ENCODE data around the gene TTC39C. TPM values are rescaled to one million over a fixed set of nuclear protein-coding genes. Genes with fewer than 3 reads are reported as not detected.

Gene TTC39C
- total RNA-seq, 2 experiments from 2014 or later: 31.4 to 47.0 TPM

- Histone ChIP-seq H3K9me2 (ENCODE audit: insufficient read depth, low read length) (no peaks in the 10 kb centered on the region), H2AFZ (ENCODE audit: low read length) (no peak overlapping the region), H3K9me3 (ENCODE audit: low read length) (no peaks in the 10 kb centered on the region), H4K20me1 (ENCODE audit: insufficient read depth, low read length) (no peaks in the 10 kb centered on the region), H3K36me3 (ENCODE audit: insufficient read depth, low read length) (no peaks in the 10 kb centered on the region), H3K79me2 (ENCODE audit: insufficient read depth, low read depth, low read length) (no peaks in the 10 kb centered on the region), H3K4me1 (ENCODE audit: insufficient read depth, low read length, poor library complexity, severe bottlenecking) (peaks cover 25% of the 10 kb centered on the region), H3K4me2 (ENCODE audit: low read length) (no peak overlapping the region), H3K4me3 (ENCODE audit: low read depth, low read length, poor library complexity, severe bottlenecking) (no peak overlapping the region), H3K27ac (ENCODE audit: low read depth, low read length, poor library complexity, severe bottlenecking) (no peak overlapping the region)
- no peak for DNase-seq (ENCODE audit: low spot score)
- POLR2A ChIA-PET: interaction anchor here (0.6 to 1.2 kb wide), 6 partner anchors 11 to 459 kb away, joined by 3 read pairs; no protein-coding TSS in a partner anchor
- BruUV-seq (replicated peaks): no TSS peak
- TF ChIP-seq EZH2phosphoT487 (IDR thresholded peaks at IDR 0.05; ENCODE audit: borderline replicate concordance, low read depth, low read length): no peak
- CTCF ChIA-PET (ENCODE audit: unreplicated experiment): no interaction called here
- intact Hi-C loops (cut with micrococcal nuclease; ENCODE audit: unreplicated experiment): no loop called here
These were observed 42.8 kb upstream of the TTC39C start for GRCh38 chr18:23971666-23972230.

DNA sequence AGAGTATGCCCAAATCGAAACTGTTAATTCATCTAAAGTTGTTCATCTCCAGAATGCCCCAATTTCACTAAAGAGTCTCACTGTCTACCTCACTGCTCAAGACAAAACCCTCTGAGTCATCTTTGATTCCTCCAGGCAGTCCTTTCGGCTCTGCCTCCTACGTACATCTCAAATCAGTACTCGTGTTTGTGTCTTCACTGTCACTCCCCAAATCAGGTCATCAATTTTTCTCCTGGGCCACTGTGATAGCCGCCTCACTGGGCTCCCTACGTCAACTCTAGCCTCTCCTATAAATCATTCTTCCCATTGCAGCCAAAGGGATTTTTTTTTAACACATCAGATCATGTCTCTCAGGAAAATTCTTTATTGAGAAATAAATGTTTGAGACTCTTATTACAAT lies 42.1 kb upstream of the TTC39C start:
- Histone ChIP-seq H3K27ac (ENCODE audit: low read depth, low read length, poor library complexity, severe bottlenecking) (no peak overlapping the region), H3K4me2 (ENCODE audit: low read length) (no peak overlapping the region), H3K9me2 (ENCODE audit: insufficient read depth, low read length) (no peaks in the 10 kb centered on the region), H3K9me3 (ENCODE audit: low read length) (no peaks in the 10 kb centered on the region), H3K79me2 (ENCODE audit: insufficient read depth, low read depth, low read length) (no peaks in the 10 kb centered on the region), H3K4me1 (ENCODE audit: insufficient read depth, low read length, poor library complexity, severe bottlenecking) (peaks cover 19% of the 10 kb centered on the region), H4K20me1 (ENCODE audit: insufficient read depth, low read length) (no peaks in the 10 kb centered on the region), H3K4me3 (ENCODE audit: low read depth, low read length, poor library complexity, severe bottlenecking) (no peak overlapping the region), H2AFZ (ENCODE audit: low read length) (no peak overlapping the region), H3K36me3 (ENCODE audit: insufficient read depth, low read length) (no peaks in the 10 kb centered on the region)
- ChIA-PET CTCF (ENCODE audit: unreplicated experiment) (no interaction called here), POLR2A (interaction anchor here (0.7 to 1.2 kb wide), 3 partner anchors 12 to 131 kb away, joined by 3 read pairs; no protein-coding TSS in a partner anchor)
- no TSS peak for BruUV-seq (replicated peaks)
- intact Hi-C loops (cut with micrococcal nuclease; ENCODE audit: unreplicated experiment): no loop called here
- DNase-seq (ENCODE audit: low spot score): no peak
- TF ChIP-seq EZH2phosphoT487 (IDR thresholded peaks at IDR 0.05; ENCODE audit: borderline replicate concordance, low read depth, low read length): no peak
- TF ChIP-seq, protein P1, sequence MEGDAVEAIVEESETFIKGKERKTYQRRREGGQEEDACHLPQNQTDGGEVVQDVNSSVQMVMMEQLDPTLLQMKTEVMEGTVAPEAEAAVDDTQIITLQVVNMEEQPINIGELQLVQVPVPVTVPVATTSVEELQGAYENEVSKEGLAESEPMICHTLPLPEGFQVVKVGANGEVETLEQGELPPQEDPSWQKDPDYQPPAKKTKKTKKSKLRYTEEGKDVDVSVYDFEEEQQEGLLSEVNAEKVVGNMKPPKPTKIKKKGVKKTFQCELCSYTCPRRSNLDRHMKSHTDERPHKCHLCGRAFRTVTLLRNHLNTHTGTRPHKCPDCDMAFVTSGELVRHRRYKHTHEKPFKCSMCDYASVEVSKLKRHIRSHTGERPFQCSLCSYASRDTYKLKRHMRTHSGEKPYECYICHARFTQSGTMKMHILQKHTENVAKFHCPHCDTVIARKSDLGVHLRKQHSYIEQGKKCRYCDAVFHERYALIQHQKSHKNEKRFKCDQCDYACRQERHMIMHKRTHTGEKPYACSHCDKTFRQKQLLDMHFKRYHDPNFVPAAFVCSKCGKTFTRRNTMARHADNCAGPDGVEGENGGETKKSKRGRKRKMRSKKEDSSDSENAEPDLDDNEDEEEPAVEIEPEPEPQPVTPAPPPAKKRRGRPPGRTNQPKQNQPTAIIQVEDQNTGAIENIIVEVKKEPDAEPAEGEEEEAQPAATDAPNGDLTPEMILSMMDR (conservative IDR thresholded peaks at IDR 0.05; ENCODE audit: low read length): no peak

DNA sequence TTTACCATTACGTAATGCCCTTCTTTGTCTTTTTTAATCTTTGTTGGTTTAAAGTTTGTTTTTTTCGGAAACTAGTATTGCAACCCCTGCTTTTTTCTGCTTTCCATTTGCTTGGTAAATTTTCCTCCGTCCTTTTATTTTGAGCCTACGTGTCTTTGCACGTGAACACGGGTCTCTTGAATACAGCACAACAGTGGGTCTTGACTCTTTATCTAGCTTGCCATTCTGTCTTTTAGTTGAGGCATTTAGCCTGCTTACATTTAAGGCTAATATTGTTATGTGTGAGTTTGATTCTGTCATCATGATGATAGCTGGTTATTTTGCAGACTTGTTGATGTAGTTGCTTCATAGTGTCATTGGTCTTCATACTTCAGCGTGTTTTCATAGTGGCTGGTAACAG lies 37.5 kb upstream of the TTC39C start:
- ChIA-PET CTCF (ENCODE audit: unreplicated experiment) (no interaction called here), POLR2A (interaction anchor here (0.8 to 1.8 kb wide), 2 partner anchors 33 to 417 kb away, joined by 3 to 5 read pairs; no protein-coding TSS in a partner anchor)

More for the DNA sequence above, 37.5 kb upstream of the TTC39C start:
- Histone ChIP-seq H3K27ac (ENCODE audit: low read depth, low read length, poor library complexity, severe bottlenecking) (no peak overlapping the region), H3K4me2 (ENCODE audit: low read length) (no peak overlapping the region), H3K9me2 (ENCODE audit: insufficient read depth, low read length) (no peaks in the 10 kb centered on the region), H3K9me3 (ENCODE audit: low read length) (no peaks in the 10 kb centered on the region), H2AFZ (ENCODE audit: low read length) (no peak overlapping the region), H3K36me3 (ENCODE audit: insufficient read depth, low read length) (no peaks in the 10 kb centered on the region), H4K20me1 (ENCODE audit: insufficient read depth, low read length) (no peaks in the 10 kb centered on the region), H3K4me3 (ENCODE audit: low read depth, low read length, poor library complexity, severe bottlenecking) (no peak overlapping the region), H3K79me2 (ENCODE audit: insufficient read depth, low read depth, low read length) (no peaks in the 10 kb centered on the region), H3K4me1 (ENCODE audit: insufficient read depth, low read length, poor library complexity, severe bottlenecking) (peaks cover 14% of the 10 kb centered on the region)
- no TSS peak for BruUV-seq (replicated peaks)
- no peak for DNase-seq (ENCODE audit: low spot score)
- no peak for TF ChIP-seq EZH2phosphoT487 (IDR thresholded peaks at IDR 0.05; ENCODE audit: borderline replicate concordance, low read depth, low read length)
- TF ChIP-seq, protein P1 (conservative IDR thresholded peaks at IDR 0.05; ENCODE audit: low read length): no peak
- intact Hi-C loops (cut with micrococcal nuclease; ENCODE audit: unreplicated experiment): no loop called here
